ENCODE data around the gene PTPRB.

GRCh38 chr12:70576341-70577282 lies 60.6 kb downstream of the PTPRB start:
- TF ChIP-seq, protein P1, sequence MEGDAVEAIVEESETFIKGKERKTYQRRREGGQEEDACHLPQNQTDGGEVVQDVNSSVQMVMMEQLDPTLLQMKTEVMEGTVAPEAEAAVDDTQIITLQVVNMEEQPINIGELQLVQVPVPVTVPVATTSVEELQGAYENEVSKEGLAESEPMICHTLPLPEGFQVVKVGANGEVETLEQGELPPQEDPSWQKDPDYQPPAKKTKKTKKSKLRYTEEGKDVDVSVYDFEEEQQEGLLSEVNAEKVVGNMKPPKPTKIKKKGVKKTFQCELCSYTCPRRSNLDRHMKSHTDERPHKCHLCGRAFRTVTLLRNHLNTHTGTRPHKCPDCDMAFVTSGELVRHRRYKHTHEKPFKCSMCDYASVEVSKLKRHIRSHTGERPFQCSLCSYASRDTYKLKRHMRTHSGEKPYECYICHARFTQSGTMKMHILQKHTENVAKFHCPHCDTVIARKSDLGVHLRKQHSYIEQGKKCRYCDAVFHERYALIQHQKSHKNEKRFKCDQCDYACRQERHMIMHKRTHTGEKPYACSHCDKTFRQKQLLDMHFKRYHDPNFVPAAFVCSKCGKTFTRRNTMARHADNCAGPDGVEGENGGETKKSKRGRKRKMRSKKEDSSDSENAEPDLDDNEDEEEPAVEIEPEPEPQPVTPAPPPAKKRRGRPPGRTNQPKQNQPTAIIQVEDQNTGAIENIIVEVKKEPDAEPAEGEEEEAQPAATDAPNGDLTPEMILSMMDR (IDR thresholded peaks at IDR 0.05; ENCODE audit: low read depth, low read length, poor library complexity, severe bottlenecking) = peak; percentile 79
- TF ChIP-seq EZH2phosphoT487 (IDR thresholded peaks at IDR 0.05; ENCODE audit: borderline replicate concordance, low read length) = no peak

Data from DOHH2 (cell line).